ENCODE measurements around the gene INPP5A. TPM values are rescaled to one million over a fixed set of nuclear protein-coding genes. Genes with fewer than 3 reads are reported as not detected.

Gene INPP5A
- total RNA-seq, 1 experiment from 2014 or later, result 16.6 TPM

DNA sequence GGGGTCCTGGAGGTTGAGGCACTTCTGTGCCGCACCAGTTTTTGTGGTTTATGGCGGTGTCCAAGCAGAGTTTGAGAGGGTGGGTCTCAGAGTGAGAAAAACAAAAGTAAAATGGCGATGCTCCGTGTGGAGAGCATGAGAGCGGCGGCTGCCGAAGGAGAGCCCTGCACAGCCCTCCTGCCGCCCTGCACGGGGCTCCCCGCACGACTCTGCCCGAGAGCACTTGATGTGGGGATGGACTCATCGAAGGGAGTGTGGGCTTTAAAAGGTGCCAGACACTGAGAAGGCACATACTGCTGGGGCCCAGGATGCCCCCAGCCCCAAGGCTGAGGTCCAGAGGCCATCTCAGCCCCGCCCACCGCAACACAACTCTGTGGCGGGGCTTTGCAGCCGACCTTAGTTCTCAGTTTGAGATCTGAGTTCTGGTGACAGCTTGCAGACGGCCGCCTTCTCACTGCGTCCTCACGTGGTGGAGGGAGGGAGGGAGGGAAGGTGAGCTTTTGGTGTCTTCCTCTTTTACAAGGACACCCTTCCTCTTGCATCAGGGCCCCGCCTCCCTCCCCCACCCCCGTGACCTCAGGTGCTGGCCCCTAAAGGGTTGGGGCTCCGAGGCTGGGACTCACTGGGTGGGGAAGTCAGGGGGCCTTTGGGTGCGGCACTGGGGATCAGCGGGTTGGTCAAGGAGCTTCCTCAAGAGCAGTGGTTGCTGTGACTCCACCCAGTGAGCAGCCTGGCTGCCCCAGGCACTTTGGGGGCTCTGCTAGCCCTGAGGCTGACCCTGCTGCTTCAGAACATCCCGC is 179.3 kb downstream of the INPP5A start:
- TF ChIP-seq, protein P1, sequence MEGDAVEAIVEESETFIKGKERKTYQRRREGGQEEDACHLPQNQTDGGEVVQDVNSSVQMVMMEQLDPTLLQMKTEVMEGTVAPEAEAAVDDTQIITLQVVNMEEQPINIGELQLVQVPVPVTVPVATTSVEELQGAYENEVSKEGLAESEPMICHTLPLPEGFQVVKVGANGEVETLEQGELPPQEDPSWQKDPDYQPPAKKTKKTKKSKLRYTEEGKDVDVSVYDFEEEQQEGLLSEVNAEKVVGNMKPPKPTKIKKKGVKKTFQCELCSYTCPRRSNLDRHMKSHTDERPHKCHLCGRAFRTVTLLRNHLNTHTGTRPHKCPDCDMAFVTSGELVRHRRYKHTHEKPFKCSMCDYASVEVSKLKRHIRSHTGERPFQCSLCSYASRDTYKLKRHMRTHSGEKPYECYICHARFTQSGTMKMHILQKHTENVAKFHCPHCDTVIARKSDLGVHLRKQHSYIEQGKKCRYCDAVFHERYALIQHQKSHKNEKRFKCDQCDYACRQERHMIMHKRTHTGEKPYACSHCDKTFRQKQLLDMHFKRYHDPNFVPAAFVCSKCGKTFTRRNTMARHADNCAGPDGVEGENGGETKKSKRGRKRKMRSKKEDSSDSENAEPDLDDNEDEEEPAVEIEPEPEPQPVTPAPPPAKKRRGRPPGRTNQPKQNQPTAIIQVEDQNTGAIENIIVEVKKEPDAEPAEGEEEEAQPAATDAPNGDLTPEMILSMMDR (IDR thresholded peaks at IDR 0.05; ENCODE audit: unreplicated experiment), result no peak
- H3K4me3 Mint-ChIP-seq (ENCODE audit: low read depth, unreplicated experiment), result no peak overlapping the region
- H3K4me1 Mint-ChIP-seq (ENCODE audit: low read depth, unreplicated experiment), result no peaks in the 10 kb centered on the region
- no TSS peak for BruUV-seq (replicated peaks)
- H3K27ac Mint-ChIP-seq (ENCODE audit: unreplicated experiment), result no peak overlapping the region
- CTCF ChIA-PET, result no interaction called here
- H3K27me3 Mint-ChIP-seq (ENCODE audit: unreplicated experiment), result no peaks in the 10 kb centered on the region
- DNase-seq, result no peak
- intact Hi-C loops (cut with micrococcal nuclease; ENCODE audit: unreplicated experiment), result no loop called here
- H3K36me3 Mint-ChIP-seq (ENCODE audit: insufficient read depth, unreplicated experiment), result peaks cover 4% of the 10 kb centered on the region
- no peaks in the 10 kb centered on the region for H3K9me3 Mint-ChIP-seq (ENCODE audit: low read depth, unreplicated experiment)

DNA sequence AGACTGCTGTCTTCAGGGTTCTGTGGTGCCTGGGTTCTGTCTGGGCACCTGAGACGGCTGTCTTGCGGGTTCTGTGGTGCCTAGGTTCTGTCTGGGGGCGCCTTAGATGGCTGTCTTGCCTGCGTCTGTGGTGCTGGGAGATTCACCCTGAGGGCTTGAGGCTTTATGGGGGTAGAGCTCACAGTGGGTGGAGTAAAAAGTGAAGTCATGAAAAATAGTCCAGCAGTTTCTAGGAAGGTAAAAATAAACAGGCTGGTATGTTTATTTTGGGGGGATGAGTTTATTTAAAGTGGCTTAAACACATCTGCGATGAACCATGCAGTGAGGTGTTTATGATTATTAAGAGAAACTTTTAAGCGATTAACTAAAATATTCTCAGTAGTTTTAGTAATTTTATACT is 184.1 kb downstream of the INPP5A start:
- no peak for DNase-seq
- CTCF ChIA-PET, result no interaction called here
- H3K9me3 Mint-ChIP-seq (ENCODE audit: low read depth, unreplicated experiment), result no peaks in the 10 kb centered on the region
- H3K4me3 Mint-ChIP-seq (ENCODE audit: low read depth, unreplicated experiment), result no peak overlapping the region
- H3K36me3 Mint-ChIP-seq (ENCODE audit: insufficient read depth, unreplicated experiment), result no peaks in the 10 kb centered on the region
- intact Hi-C loops (cut with micrococcal nuclease; ENCODE audit: unreplicated experiment), result no loop called here
- no peaks in the 10 kb centered on the region for H3K4me1 Mint-ChIP-seq (ENCODE audit: low read depth, unreplicated experiment)
- no peaks in the 10 kb centered on the region for H3K27me3 Mint-ChIP-seq (ENCODE audit: unreplicated experiment)
- H3K27ac Mint-ChIP-seq (ENCODE audit: unreplicated experiment), result peak overlapping the region; percentile 29
- TF ChIP-seq, protein P1 (IDR thresholded peaks at IDR 0.05; ENCODE audit: unreplicated experiment), result no peak
- no TSS peak for BruUV-seq (replicated peaks)

DNA sequence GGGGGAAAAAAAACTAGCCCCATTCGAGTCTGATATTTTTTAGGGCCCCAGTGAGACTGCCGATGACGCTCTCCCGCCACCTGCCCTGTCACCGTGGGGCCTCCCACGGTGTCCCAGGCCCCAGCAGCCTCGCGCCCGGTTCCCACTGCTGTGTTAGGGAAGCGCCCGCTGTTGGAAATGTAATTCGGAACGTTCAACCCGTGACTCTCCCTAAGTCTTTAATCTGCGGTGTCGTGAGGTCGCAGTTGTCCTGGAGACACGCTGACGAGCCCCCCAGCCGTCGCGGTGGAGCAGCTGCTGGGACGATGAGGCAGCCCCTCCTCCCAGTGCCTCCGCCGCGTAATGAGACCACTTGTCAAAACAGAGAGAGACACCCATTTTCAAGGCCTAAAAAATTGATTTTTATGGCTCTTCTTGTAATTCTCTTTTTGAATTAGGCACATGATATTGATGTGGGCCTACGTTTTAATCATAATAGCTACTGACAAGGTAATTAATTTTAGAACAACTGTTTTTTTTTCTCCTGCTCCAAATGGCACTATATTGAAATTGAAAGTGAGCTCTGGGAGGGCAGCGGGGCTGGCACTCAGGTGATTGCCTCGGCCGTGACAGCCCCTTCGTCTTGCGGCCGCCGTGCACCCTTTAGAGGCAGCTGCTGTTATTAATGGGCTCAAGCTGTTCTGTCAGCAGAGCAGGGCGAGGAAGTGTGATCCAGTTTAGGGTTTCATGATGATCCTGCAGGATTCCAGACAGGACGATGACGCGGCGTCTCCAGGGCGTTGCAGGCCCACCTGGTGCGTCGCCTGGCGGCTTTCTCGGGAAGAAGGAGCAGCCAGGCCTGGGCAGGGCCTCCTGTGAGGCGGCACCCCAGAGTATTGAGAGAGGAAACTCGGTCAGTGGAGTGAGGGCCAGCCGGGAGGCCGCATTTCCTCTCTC is 185.1 kb downstream of the INPP5A start:
- no TSS peak for BruUV-seq (replicated peaks)
- no peaks in the 10 kb centered on the region for H3K4me1 Mint-ChIP-seq (ENCODE audit: low read depth, unreplicated experiment)
- intact Hi-C loops (cut with micrococcal nuclease; ENCODE audit: unreplicated experiment), result no loop called here

DNA sequence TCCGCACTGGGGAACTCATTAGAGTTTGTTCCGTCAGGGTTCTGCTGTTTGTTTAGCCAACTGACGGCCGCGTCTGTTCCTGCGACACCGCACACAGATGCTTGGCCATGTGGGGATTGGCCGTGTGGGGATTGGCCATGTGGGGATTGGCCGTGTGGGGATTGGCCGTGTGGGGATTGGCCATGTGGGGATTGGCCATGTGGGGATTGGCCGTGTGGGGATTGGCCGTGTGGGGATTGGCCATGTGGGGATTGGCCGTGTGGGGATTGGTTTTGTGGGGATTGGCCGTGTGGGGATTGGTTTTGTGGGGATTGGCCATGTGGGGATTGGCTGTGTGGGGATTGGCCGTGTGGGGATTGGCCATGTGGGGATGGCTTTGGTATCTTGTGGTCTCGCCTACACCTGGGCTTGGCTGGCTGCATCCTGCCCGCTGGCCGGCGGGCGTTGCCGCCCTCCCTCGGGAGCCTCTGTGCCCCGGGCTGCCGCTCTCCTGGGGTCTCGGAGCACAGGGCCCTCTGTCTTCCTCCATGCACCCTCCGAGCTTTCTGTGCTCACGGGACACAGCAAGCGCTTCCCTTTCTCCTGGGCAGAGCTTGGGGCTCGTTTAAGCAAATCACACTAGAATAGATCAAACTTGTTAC is 185.9 kb downstream of the INPP5A start:
- H3K4me3 Mint-ChIP-seq (ENCODE audit: low read depth, unreplicated experiment), result no peak overlapping the region
- BruUV-seq (replicated peaks), result no TSS peak
- H3K27me3 Mint-ChIP-seq (ENCODE audit: unreplicated experiment), result no peaks in the 10 kb centered on the region
- no peak overlapping the region for H3K27ac Mint-ChIP-seq (ENCODE audit: unreplicated experiment)
- H3K4me1 Mint-ChIP-seq (ENCODE audit: low read depth, unreplicated experiment), result no peaks in the 10 kb centered on the region
- no peaks in the 10 kb centered on the region for H3K9me3 Mint-ChIP-seq (ENCODE audit: low read depth, unreplicated experiment)
- CTCF ChIA-PET, result no interaction called here
- DNase-seq, result no peak
- H3K36me3 Mint-ChIP-seq (ENCODE audit: insufficient read depth, unreplicated experiment), result no peaks in the 10 kb centered on the region
- intact Hi-C loops (cut with micrococcal nuclease; ENCODE audit: unreplicated experiment), result no loop called here
- TF ChIP-seq, protein P1 (IDR thresholded peaks at IDR 0.05; ENCODE audit: unreplicated experiment), result no peak

More for the DNA sequence above, 185.1 kb downstream of the INPP5A start:
- TF ChIP-seq, protein P1 (IDR thresholded peaks at IDR 0.05; ENCODE audit: unreplicated experiment), result no peak
- CTCF ChIA-PET, result no interaction called here
- no peaks in the 10 kb centered on the region for H3K9me3 Mint-ChIP-seq (ENCODE audit: low read depth, unreplicated experiment)
- H3K4me3 Mint-ChIP-seq (ENCODE audit: low read depth, unreplicated experiment), result no peak overlapping the region
- no peaks in the 10 kb centered on the region for H3K36me3 Mint-ChIP-seq (ENCODE audit: insufficient read depth, unreplicated experiment)
- H3K27me3 Mint-ChIP-seq (ENCODE audit: unreplicated experiment), result no peaks in the 10 kb centered on the region
- DNase-seq, result no peak
- no peak overlapping the region for H3K27ac Mint-ChIP-seq (ENCODE audit: unreplicated experiment)

Measured in Calu3 (cell line).